ENCODE measurements around the gene HCAR2.
"Not testable (repeated sequence)": the region's sequence is repeated elsewhere in the genome, so short reads cannot be mapped to it uniquely, and the experiment has no call there.

HCAR2 gene

GRCh38 chr12:122702890-122703611 is at the start of gene HCAR2:
HCAR2 (minus strand) TSS chr12:122703357; CDS start chr12:122703283, 74 bp downstream.
- DNase-seq = not testable (repeated sequence)

- peak; percentile 90 for DNase-seq
Measured at GRCh38 chr12:122752464-122753318, 49.5 kb upstream of the HCAR2 start, which contains the start of gene DENR. DENR (plus strand) TSS chr12:122752824; CDS start chr12:122753702, 878 bp downstream.

- not testable (repeated sequence) for DNase-seq
Measured at GRCh38 chr12:122750781-122751515, 47.8 kb upstream of the HCAR2 start.

GRCh38 chr12:122749569-122750332 is 46.6 kb upstream of the HCAR2 start:
- no peak for DNase-seq

GRCh38 chr12:122747224-122748135 is 44.3 kb upstream of the HCAR2 start:
- DNase-seq = no peak

- DNase-seq = no peak
Measured at GRCh38 chr12:122743895-122744525, 40.9 kb upstream of the HCAR2 start.

GRCh38 chr12:122740351-122740750 is 37.2 kb upstream of the HCAR2 start:
- DNase-seq = no peak

- DNase-seq = no peak
Measured at GRCh38 chr12:122738571-122738970, 35.4 kb upstream of the HCAR2 start.

- DNase-seq = no peak
Measured at GRCh38 chr12:122732611-122733010, 29.5 kb upstream of the HCAR2 start.

GRCh38 chr12:122732170-122732569 is 29.0 kb upstream of the HCAR2 start:
- no peak for DNase-seq

- DNase-seq = no peak
Measured at GRCh38 chr12:122730215-122731014, 27.3 kb upstream of the HCAR2 start, which contains the start of gene HCAR1. HCAR1 (minus strand) TSS chr12:122730844; CDS start chr12:122730339, 505 bp downstream.

- DNase-seq = no peak
Measured at GRCh38 chr12:122729583-122730214, 26.5 kb upstream of the HCAR2 start.

GRCh38 chr12:122726080-122726558 is 23.0 kb upstream of the HCAR2 start:
- no peak for DNase-seq

- no peak for DNase-seq
Measured at GRCh38 chr12:122725452-122726079, 22.4 kb upstream of the HCAR2 start.

GRCh38 chr12:122724641-122725243 is 21.6 kb upstream of the HCAR2 start:
- no peak for DNase-seq

- DNase-seq = no peak
Measured at GRCh38 chr12:122722387-122722786, 19.2 kb upstream of the HCAR2 start.

GRCh38 chr12:122721057-122721545 is 17.9 kb upstream of the HCAR2 start:
- no peak for DNase-seq

GRCh38 chr12:122716658-122717057 is 13.5 kb upstream of the HCAR2 start, which contains the start of gene HCAR3:
HCAR3 (minus strand) TSS chr12:122716811; CDS start chr12:122716737, 74 bp downstream.
- DNase-seq = not testable (repeated sequence)

All from NCI-H2029 treated with DMSO at 0.1 percent for 48 hours (cell line).